ENCODE measurements around the gene TMEM51.

DNA sequence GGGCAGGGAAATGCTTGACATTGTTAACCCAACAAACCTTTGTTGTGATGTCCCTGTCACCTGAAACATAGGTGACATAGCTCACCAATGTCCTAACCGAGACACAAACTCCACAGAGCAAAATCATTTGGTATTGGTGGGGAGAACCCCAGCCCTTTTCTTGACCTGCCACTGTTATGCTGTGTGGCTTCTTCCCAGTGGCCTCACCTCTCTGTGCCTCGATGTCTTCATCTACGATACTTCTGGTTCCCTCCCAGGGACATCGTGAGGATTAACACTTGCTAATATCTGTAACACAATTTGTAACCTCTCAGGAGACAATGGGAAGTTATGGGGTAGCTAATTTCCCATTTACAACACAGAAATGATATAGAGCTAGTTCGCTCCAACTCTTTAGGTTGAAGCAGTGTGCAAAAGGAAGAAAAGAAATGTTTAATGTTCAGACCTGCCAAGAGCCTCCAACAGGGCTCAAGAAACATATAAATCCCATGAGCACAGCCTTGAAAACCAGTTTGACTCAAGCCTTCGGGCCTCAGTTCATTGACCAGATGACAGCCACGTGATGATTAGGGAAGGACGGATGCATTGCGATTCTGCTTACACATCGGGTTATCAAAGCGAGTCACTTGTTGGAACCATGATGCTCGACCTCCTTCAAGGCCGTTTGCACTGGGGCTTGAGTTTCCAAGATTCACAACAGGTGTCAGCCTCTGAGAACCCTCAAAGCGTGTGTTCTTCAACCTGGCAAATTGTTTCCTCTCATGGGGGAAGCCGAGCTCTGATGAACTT, 37.8 kb upstream of the TMEM51 start:
- TF ChIP-seq CTCF (IDR thresholded peaks at IDR 0.05; ENCODE audit: poor library complexity, severe bottlenecking) (no peak), TAF1 (IDR thresholded peaks at IDR 0.05; ENCODE audit: low read depth) (no peak), EZH2 (IDR thresholded peaks at IDR 0.05; ENCODE audit: borderline replicate concordance, insufficient read depth, low read length, poor library complexity, severe bottlenecking) (no peak), EP300 (conservative IDR thresholded peaks at IDR 0.05; ENCODE audit: poor library complexity, severe bottlenecking) (no peak), MXI1 (conservative IDR thresholded peaks at IDR 0.05; ENCODE audit: poor library complexity, severe bottlenecking) (no peak), POLR2AphosphoS5 (IDR thresholded peaks at IDR 0.05) (no peak), RAD21 (conservative IDR thresholded peaks at IDR 0.05) (no peak), SMC3 (conservative IDR thresholded peaks at IDR 0.05; ENCODE audit: poor library complexity) (no peak)
- TF ChIP-seq, protein P1, sequence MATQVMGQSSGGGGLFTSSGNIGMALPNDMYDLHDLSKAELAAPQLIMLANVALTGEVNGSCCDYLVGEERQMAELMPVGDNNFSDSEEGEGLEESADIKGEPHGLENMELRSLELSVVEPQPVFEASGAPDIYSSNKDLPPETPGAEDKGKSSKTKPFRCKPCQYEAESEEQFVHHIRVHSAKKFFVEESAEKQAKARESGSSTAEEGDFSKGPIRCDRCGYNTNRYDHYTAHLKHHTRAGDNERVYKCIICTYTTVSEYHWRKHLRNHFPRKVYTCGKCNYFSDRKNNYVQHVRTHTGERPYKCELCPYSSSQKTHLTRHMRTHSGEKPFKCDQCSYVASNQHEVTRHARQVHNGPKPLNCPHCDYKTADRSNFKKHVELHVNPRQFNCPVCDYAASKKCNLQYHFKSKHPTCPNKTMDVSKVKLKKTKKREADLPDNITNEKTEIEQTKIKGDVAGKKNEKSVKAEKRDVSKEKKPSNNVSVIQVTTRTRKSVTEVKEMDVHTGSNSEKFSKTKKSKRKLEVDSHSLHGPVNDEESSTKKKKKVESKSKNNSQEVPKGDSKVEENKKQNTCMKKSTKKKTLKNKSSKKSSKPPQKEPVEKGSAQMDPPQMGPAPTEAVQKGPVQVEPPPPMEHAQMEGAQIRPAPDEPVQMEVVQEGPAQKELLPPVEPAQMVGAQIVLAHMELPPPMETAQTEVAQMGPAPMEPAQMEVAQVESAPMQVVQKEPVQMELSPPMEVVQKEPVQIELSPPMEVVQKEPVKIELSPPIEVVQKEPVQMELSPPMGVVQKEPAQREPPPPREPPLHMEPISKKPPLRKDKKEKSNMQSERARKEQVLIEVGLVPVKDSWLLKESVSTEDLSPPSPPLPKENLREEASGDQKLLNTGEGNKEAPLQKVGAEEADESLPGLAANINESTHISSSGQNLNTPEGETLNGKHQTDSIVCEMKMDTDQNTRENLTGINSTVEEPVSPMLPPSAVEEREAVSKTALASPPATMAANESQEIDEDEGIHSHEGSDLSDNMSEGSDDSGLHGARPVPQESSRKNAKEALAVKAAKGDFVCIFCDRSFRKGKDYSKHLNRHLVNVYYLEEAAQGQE (IDR thresholded peaks at IDR 0.05; ENCODE audit: borderline replicate concordance): no peak
